ENCODE results near the gene OR8H3.
"Not testable (repeated sequence)": the region's sequence is repeated elsewhere in the genome, so short reads cannot be mapped to it uniquely, and the experiment has no call there.

The OR8H3 gene, protein sequence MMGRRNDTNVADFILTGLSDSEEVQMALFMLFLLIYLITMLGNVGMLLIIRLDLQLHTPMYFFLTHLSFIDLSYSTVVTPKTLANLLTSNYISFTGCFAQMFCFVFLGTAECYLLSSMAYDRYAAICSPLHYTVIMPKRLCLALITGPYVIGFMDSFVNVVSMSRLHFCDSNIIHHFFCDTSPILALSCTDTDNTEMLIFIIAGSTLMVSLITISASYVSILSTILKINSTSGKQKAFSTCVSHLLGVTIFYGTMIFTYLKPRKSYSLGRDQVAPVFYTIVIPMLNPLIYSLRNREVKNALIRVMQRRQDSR

GRCh38 chr11:56122073-56122472, at the start of gene OR8H3:
TSS of gene OR8H3 (plus strand) at chr11:56122373. CDS start at chr11:56122373, 0 bp downstream.
- DNase-seq, result no peak

GRCh38 chr11:56089697-56090096, 32.5 kb upstream of the OR8H3 start:
- no peak for DNase-seq

GRCh38 chr11:56093008-56093407, 29.2 kb upstream of the OR8H3 start, which contains the start of gene OR8I2:
TSS of gene OR8I2 (plus strand) at chr11:56093308. CDS start at chr11:56093308, 0 bp downstream.
- no peak for DNase-seq

DNA sequence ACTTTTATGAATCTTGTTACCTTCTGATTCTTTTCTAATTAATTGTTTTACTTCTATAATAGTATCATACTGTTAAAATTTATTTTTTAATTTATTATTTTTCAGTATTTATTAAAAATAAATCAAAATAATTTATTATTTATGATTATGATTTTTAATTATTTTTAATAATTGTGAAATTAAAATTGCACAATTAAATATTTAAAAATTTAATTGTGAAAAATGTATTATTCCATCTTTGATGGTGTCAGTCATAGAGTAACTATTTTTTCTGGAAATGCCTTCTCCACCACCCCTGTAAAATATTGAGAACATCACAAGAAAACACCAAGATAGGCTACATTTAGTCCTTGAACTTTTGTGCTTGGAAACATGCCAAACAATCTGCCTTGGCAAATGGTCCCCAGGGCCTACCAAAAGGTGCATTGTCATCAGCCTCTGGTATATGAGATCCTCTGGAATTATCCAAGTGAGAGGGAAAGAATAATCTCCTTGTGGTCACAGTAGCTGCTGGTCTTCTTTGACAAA, 18.9 kb upstream of the OR8H3 start, which contains the start of gene OR8H2:
OR8H2 (plus strand) TSS at position 478 of the 528 bp plus-strand sequence. CDS start 1,356 bp downstream, outside the sequence.
- DNase-seq, result no peak

- DNase-seq, result no peak
Measured at GRCh38 chr11:56140151-56140661, 18.0 kb downstream of the OR8H3 start, which contains the start of gene OR8J3. TSS of gene OR8J3 (minus strand) at chr11:56140201. CDS start at chr11:56137718, 2,483 bp downstream.

DNA sequence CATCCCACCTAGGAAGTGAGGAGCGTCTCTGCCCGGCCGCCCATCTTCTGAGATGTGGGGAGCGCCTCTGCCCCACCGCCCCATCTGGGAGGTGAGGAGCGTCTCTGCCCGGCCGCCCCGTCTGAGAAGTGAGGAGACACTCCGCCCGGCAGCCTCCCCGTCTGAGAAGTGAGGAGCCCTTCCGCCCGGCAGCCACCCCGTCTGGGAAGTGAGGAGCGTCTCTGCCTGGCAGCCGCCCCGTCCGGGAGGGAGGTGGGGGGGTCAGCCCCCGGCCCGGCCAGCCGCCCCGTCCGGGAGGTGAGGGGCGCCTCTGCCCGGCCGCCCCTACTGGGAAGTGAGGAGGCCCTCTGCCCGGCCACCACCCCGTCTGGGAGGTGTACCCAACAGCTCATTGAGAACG, 21.5 kb downstream of the OR8H3 start:
- not testable (repeated sequence) for DNase-seq

DNA sequence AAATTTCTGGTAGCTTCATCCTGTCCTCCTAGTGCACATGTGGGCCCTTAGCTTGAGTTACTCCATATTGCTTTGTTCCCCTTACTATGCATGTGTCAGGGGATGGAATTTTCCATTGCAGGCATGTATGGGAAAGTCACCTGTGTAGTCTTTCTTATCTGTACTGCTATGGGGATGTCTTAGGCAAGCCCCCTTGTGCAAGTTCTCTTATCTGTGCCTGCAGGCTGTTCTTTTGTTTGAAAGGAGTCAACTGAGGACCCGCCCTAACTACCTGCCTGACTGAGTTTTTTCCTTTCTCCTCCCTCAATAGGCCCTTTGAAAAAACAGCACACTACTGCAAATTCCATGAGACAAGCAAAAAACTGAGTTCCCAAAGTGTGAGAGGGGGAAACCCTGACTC, 29.2 kb downstream of the OR8H3 start:
- no peak for DNase-seq

- DNase-seq, result no peak
Measured at GRCh38 chr11:56152333-56152732, 30.2 kb downstream of the OR8H3 start.

DNA sequence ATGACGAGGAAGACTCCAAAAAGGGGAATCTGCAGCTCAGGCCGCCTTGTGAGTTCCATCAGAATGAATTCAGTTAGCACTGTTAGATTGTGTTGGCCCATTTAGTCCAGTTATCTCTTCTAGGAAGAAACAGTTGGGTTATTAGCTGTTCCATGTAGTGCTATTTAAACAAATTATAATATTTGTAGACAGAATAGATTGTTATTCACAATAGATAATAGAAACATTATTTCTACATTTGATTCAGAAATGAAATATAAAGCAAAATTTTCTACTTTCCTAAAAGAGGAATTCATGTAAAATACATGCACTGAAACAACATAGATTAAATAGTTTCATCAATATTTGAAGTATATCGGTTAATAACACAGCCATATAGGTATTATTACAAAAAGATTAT, 38.0 kb downstream of the OR8H3 start, which contains the start of gene OR8K5:
OR8K5 (minus strand) TSS at position 101 of the 400 bp plus-strand sequence; CDS start at position 101, 0 bp downstream.
- no peak for DNase-seq

DNA sequence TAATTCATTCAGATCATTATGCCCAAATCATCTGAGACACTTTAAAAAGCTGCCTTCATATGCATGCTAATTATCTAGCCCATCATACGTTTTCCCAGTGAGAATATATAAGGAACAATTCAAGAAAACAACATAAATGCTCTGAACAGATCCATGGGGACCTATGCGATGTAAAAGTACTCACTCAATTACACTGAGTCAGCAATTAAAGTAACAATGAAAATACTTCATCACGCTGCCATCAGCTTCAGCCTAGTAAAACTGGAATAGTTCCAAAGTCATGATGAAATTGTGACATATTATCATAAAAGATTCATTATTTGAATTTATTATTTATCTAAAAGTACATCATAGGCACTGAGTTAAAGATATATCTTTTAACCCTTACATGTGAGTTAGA, 41.6 kb downstream of the OR8H3 start:
- DNase-seq, result no peak

- no peak for DNase-seq
Measured at GRCh38 chr11:56172256-56172830, 50.2 kb downstream of the OR8H3 start.
